Uterus (tissue), 2 donors: ENCODE measurements around the gene DLG1.

Experiments used
- POLR2A ChIP-seq, 2 donors: fragments of 450-650 bp; IDR thresholded peaks; one replicate each; pipeline ENCODE4 v1.6.1; 2016; ENCODE audit warnings: antibody characterized with exemption in 2 of 2, mild to moderate bottlenecking in 1 of 2, moderate library complexity in 1 of 2
- TF ChIP-seq, protein P1 (sequence below), 4 experiments: fragments of 200-600 bp in 2 of 4; fragments of 450-650 bp in 2 of 4; sonication (generic) in 2 of 4; IDR thresholded peaks; one replicate each; pipeline ENCODE4 v1.5.1; 2016 to 2019; ENCODE audit warnings: antibody characterized with exemption in 4 of 4, mild to moderate bottlenecking in 2 of 4, moderate library complexity in 1 of 4

DNA sequence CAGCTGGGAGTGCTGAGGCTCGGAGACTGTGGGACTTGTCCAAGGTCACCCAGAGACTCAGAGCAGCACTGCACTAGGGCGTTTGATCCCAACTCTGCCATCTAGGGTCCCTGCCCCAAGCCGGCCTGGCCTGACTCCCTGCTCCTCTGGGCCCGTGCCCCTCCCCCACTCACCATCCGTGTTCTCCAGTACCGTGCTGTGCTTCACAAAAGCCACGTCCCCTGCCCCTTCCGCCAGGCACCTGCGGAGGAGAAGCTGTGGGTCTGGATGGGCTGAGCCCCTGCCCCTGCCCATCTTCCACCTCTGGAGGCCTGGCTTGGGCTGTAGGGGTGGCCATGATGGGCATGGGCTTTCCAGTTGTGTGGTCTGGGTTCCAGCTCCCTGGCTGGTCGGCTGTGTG is 277.2 kb downstream of the DLG1 start:
- TF ChIP-seq, protein P1, sequence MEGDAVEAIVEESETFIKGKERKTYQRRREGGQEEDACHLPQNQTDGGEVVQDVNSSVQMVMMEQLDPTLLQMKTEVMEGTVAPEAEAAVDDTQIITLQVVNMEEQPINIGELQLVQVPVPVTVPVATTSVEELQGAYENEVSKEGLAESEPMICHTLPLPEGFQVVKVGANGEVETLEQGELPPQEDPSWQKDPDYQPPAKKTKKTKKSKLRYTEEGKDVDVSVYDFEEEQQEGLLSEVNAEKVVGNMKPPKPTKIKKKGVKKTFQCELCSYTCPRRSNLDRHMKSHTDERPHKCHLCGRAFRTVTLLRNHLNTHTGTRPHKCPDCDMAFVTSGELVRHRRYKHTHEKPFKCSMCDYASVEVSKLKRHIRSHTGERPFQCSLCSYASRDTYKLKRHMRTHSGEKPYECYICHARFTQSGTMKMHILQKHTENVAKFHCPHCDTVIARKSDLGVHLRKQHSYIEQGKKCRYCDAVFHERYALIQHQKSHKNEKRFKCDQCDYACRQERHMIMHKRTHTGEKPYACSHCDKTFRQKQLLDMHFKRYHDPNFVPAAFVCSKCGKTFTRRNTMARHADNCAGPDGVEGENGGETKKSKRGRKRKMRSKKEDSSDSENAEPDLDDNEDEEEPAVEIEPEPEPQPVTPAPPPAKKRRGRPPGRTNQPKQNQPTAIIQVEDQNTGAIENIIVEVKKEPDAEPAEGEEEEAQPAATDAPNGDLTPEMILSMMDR (IDR thresholded peaks at IDR 0.05), result no peak
- no peak for TF ChIP-seq POLR2A (IDR thresholded peaks at IDR 0.05)
